GM18951 (cell line): ENCODE measurements around the gene PADI4.

Source experiments
- POLR2A ChIP-seq: IDR thresholded peaks from 4 replicates; pipeline ENCODE4 v1.6.1; 2011; ENCODE audit warnings: mild to moderate bottlenecking; ENCODE audit not compliant: insufficient read length, insufficient read depth; ENCODE audit errors: extremely low read depth
- in situ Hi-C: fragments of 300-500 bp; cut with MboI; formaldehyde crosslinking; loops from one replicate; pipeline ENCODE4 v1.12.0; 2022; ENCODE audit warnings: low sequenced_read_pairs, mixed read lengths, inconsistent platforms; ENCODE audit not compliant: unreplicated experiment

The PADI4 gene

DNA sequence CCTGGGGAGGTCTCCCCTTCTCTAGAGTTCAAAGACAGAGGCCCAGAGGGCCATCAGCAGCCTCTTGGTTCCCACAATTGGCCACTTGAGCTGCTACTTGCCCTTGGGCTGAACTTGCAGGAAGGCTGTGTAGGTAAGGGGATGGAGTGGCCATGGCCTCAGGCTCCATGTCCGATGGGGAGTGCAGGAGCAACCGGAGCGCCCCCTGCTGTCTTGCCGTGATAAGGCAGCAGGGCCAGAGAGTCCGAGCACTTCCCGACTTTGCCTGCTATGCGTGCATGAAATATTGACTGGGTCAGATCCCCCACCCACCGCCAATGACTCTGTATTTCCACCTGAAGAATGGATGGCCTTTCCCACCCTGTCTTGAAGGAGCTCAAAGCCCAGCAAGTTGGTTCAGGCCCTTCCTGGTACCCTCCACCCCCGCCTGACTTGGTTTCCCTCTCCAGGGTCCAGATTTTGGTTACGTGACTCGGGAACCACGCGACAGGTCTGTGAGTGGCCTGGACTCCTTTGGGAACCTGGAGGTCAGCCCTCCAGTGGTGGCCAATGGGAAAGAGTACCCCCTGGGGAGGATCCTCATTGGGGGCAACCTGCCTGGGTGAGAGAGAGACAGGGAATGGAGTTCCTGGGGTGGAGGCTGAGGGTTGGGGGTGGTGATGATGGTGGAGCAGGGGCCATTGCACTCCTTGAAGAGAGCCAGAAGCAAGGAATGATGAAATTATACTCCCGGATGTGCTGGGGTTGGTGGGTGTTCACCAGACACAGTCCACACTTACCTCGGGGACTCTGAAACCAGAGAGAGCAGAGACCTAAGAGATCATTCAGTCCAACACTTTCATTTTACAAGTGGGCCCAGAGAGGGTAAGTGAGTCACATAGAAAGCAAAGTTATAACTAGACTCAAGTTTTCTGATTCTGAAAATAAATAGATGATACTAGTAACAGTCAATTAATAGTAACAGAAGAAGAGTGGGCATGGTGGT lies 33.5 kb upstream of the PADI4 start:
- TF ChIP-seq POLR2A: no peak
- in situ Hi-C loops: no loop called here

DNA sequence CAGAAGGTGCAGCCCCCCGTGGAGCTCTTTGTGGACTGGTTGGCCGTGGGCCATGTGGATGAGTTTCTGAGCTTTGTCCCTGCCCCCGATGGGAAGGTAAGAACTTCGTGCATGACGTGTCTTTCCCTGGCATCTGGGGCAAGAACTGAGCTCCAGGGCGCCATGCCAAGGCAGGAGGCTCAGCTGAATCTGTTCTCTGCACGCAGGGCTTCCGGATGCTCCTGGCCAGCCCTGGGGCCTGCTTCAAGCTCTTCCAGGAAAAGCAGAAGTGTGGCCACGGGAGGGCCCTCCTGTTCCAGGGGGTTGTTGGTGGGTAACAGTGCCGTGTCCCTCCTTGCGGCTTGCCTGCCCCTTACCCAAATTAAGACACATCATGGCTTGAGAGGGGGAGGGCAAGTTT lies 31.4 kb upstream of the PADI4 start:
- in situ Hi-C loops: no loop called here

GRCh38 chr1:17277511-17278159 lies 30.4 kb upstream of the PADI4 start:
- in situ Hi-C loops: no loop called here
- no peak for TF ChIP-seq POLR2A

More for the DNA sequence above, 31.4 kb upstream of the PADI4 start:
- no peak for TF ChIP-seq POLR2A

DNA sequence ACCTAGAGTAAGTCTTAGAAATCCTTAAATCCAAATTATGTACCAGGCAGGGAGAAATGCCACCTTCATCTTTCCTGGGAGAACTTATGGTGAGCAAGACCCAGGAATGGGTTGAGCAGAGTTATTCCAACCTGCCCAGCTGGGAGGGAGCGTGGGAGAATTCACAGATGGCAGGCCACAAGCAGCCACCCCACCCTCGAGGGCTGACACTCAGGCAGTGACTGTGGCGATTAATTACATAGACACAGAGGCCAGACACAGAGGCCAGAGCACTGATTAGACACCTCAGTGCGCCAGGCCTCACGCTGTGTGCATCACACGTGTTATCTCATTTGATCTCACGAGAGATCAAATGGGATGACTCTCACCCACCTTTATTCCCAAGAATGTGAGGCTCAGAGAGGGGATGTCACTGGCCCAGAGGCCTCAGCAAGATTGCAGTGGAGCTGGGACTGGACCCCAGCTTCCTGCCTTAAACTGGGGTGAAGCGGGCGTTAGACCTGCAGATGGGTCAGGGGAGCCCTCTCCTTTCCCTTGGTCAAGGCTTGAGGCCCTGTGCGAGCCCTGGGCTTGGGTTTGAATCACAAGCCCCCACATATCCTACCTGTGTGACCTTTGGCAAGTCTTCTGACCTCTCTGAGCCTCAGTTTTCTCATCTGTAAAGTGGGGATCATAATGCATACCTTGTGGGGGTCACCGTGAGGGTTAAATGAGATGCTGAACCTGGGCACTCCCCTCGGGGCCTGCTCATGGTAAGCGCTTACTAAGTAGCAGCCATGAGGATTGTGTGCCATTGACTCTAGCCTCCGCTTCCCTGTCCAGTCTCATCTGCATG lies 28.8 kb upstream of the PADI4 start:
- no peak for TF ChIP-seq POLR2A
- in situ Hi-C loops: no loop called here

GRCh38 chr1:17280436-17280835 lies 27.6 kb upstream of the PADI4 start:
- no peak for TF ChIP-seq POLR2A
- in situ Hi-C loops: no loop called here

DNA sequence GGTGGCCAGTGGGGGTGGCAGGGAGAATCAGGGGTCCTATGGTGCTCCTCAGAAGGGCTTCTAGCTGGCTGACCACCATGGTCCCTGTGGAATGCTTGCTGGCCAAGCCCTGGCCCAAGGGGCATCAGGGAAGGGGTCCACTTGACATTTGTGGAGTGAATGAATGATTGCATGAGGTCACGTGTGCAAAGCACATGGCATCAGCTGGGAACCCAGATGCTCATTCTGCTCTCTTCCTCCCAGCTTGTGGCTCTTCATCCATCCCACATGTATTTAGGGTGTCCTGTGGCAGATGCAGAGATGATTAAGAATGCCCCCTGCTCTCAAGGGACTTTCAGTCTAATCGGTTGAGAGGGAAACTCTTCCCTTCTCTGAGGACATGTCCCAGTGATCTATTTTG lies 27.1 kb upstream of the PADI4 start:
- in situ Hi-C loops: no loop called here
- TF ChIP-seq POLR2A: no peak

DNA sequence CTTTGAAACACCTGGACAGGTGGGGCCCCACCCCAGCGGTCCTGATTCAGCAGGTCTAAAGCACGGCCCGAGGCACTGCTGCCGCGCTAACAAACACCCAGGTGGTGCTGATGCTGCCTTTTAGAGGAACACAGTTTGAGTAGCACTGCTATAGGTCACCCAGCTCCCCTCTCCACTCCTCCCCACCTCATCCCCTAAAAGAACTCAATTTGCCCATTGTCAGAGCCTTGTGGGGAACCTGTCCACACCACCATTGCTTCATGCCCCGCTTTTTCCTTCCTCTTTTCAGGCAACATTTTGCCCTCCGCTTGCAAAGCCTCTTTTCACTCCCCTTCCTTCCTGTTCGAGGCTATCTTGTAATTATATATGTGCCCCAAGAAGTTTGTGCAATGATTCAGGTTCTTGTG lies 26.2 kb upstream of the PADI4 start:
- TF ChIP-seq POLR2A: no peak
- in situ Hi-C loops: no loop called here

GRCh38 chr1:17282836-17283235 lies 25.2 kb upstream of the PADI4 start:
- in situ Hi-C loops: no loop called here
- TF ChIP-seq POLR2A: no peak

- in situ Hi-C loops: no loop called here
- no peak for TF ChIP-seq POLR2A
These were observed 21.4 kb upstream of the PADI4 start for GRCh38 chr1:17286646-17287045.

- no peak for TF ChIP-seq POLR2A
- in situ Hi-C loops: no loop called here
These were observed 20.7 kb upstream of the PADI4 start for GRCh38 chr1:17287130-17287776.

- in situ Hi-C loops: no loop called here
These were observed 18.3 kb upstream of the PADI4 start for GRCh38 chr1:17289721-17290120.

GRCh38 chr1:17290553-17290952 lies 17.4 kb upstream of the PADI4 start:
- in situ Hi-C loops: no loop called here

More at GRCh38 chr1:17289721-17290120, 18.3 kb upstream of the PADI4 start:
- TF ChIP-seq POLR2A: no peak

More at GRCh38 chr1:17290553-17290952, 17.4 kb upstream of the PADI4 start:
- TF ChIP-seq POLR2A: no peak
